Activated CD4-positive, alpha-beta T cell treated with anti-CD3 and anti-CD28 coated beads, Interleukin-2, amount 50 U/mL, for 24 hours (primary cell): ENCODE measurements around the gene CST8.
A peak's percentile ranks its signal among the peaks of the same experiment; 100 is the strongest.
"Not testable (repeated sequence)": the region's sequence is repeated elsewhere in the genome, so short reads cannot be mapped to it uniquely, and the experiment has no call there.

Source experiments
- DNase-seq, 2 donors: peaks; one replicate each; pipeline ENCODE4 v3.0.0-alpha.2; 2020; ENCODE audit warnings: low read depth in 1 of 2, low spot score in 1 of 2

CST8 gene, protein sequence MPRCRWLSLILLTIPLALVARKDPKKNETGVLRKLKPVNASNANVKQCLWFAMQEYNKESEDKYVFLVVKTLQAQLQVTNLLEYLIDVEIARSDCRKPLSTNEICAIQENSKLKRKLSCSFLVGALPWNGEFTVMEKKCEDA

DNA sequence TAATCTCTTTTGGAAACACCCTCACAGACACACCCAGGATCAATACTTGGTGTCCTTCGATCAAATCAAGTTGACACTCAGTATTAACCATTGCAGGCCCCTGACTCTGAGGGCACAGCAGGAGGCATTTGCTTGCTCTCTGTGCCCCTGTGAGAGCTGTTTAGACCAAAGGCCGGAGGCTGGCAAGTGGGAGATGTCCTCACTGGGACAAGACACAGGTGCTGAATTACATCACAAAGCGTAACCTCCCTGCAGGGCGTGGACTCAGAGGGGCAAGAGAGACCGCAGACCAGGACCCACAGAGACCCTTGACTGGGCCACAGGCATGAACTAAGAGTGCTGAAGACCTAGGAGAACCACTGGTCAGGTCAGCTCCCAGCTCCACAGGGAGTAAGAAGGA is at the start of gene CST8:
TSS of gene CST8 (plus strand) at position 301 of the 400 bp plus-strand sequence. CDS start 551 bp downstream, outside the sequence.
- no peak for DNase-seq

DNA sequence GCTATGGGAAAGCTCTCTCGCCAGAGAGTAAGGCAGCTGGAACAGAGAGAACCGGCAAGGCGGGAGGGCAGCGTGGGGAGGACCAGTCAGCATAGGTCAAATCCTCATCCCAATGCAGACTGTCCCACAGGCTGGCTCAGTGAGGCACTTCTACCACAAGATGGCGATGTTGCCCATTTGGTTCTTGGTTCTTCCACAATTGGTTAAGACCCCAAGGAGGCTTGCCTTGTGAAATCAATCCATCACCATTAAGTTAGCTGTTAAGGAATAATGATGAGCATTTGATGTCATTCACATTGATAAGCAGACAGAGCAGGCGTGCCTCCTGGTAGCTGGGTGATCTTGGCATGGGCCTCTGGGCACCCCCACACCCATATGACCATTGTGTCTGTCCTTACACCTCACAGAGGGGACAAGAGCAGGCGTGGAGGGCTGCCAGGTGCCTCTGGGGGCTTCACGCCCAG is 49.0 kb upstream of the CST8 start:
- peak; percentile 29 to 59 for DNase-seq

DNA sequence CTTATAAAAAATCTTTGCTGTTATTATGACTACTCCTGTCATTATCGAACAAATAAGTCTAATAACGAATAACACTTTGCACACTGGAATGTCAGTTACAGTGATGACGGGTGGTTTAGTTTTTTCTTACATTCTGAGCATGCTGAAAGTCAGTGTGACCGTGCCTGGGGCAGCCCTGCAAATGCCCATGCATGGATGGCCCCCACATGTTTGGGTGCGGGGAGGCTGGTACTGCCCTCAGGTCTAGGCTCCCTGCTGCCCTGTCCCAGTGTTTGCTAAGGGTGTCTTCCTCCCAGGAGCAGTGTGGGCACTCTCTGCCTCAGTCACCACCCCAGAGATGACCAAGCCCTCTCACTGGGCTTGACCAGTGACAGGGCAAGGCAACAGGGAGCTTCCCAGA is 48.5 kb upstream of the CST8 start:
- no peak for DNase-seq

DNA sequence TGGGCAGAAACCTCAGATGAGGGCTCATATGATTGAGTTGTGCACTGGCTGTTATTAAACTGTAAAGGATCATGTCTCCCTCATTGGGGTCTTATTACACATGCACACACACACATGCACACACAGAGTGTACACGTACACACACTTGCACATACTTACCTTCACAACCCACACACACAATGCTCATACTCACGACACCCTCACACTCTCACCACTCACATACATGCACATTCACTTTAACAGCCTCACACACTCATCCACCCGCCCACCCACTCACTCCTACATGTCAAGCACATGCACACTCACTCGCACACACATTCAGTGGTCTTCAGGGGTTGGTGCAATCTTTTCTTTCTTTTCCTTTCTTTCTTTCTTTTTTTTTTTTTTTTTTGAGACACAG is 46.1 kb upstream of the CST8 start:
- DNase-seq: no peak

DNA sequence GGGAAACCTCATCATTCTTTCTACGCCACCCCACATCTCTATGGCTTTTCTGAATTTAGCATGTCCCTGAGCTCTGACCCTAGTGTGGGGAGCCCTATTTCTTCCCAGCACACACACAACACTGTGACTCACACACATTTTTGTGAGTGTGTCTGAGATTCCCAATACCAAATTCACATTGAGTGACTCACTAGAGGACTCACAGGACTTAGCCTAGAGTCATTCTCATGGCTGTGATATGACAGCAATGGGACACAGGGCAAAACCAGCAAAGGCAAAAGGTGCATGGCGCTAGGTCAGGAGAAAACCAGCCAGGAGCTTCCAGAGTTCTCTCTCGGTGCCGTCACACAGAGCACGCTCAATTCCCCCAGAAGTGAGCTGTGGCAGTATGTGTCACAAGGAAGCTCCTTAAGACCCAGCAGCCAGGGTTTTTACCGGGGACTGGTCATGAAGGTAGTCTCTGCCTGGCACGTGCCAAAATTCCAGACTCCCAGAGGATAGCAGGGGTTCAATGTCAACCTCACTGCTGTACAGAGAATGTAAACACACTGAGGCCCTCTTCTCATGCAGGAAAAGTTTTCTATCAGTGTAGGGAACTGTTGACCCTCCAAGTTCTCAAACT is 45.2 kb upstream of the CST8 start:
- no peak for DNase-seq

DNA sequence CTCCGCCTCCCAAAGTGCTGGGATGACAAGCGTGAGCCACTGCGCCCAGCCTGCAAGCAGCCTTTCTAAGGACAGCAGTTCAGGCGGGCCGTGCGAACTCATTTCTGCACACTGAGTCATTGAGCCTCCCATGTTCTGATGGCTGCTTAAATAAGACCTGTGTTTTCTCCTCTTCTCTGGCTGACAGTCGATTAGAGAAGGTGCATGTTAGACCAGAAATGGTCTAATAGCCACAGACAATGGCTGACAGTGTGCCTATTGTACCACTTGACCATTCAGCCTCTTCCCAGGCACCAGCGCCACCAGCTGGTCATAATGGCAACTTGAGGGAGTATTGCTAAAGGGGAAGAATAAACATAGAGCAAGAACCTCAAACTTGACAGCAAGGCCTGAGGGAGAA is 44.4 kb upstream of the CST8 start:
- no peak for DNase-seq

DNA sequence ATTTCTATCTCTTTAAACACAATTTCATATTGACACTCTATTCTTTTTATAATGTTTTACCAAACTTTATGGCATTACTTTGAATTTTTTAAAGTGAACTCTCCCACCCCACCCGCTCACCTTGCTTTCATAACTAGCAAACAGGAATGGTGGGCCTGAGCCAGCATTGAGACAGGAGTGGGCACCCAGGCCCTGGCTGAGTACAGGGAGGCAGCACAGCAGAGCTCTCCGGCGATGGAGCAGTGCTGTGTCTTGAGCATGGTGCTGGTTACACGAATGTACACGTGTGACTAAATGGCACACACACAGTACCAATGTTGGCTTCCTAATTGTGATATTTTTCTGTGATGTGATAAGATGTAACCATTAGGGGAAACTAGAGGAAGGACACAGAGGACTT is 42.8 kb upstream of the CST8 start:
- no peak for DNase-seq

DNA sequence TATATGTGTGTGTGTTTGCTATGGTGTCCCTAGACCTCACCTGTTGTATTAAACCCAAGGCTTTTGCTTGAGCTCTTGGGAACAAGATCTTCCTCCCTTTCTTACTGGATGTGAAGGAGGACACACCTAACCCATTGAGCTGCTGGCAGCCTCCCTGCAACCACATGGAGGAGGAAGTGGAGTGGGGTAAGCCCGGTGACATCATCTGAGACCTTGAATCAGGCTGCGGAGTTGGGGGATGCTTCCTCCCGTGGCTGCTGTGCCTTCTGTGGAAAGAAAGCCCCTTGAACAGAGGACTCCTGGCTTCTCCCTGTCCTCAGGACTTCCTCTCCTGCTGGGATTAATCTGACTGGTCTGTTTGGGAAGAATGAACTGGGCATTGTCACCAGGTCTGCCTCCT is 41.5 kb upstream of the CST8 start:
- DNase-seq: no peak

DNA sequence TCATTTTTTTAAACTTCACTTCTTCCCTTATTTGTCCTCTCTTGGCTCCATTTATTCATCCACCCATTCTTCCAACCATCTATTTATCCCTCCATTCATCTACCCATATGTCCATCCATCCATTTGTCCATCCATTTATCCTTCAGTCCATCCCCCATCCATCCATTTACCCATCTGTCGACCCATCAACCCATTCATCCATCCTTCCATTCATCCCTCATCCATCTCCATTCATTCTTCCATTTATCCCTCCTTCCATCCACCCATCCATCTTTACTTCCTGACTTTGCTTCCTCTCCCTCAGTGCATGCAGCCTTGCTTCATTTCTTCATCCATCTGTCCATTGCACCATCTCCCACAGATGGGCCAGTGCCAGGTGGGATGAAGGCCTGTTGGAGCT is 40.0 kb upstream of the CST8 start:
- no peak for DNase-seq

DNA sequence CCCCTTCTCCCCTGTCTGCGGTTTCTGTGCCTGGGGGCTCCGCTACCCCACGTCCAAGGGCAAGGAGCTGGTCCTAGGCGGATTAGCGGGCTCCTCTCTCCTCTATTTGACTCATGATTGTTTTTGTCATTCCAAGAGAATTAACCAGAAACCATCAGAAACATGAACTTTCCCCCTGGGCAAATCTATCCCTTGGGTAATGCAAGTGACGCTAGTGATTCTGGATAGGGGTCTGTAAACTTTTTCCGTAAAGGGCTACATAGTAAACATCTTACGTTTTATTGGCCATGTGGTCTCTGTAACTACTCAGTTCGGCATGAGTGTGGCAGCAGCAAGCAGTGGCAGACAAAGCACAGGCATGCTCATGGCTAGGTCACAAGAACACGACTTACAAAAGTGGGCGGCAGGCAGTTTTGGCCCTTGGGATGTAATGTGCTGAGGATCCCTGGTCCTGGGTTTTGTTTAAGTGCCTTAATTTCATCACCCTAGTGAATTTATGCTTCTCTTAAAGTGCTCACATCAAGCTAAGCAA is 38.9 kb upstream of the CST8 start:
- DNase-seq: no peak

DNA sequence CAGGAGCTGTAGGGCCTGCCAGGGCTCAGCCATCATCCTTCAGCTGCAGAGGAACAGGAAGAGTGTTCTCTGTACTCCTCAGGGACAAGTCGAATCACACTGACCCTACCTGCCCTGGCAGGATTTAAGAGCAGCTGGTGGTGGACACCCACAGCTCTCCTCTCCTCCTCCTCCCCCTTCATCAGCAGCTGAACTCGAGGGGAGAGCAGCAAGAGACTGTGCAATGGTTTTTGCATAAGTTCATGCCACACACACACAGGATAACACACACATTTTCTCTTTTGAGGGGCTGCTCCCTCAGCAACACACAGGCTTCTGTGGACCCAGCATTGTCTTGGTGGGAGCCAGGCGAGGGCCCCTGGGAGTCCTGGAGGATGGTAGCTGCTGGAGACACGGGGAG is 38.1 kb upstream of the CST8 start, which contains the start of gene CST11:
TSS of gene CST11 (minus strand) at position 101 of the 400 bp plus-strand sequence. CDS start at position 36, 65 bp downstream.
- DNase-seq: no peak

DNA sequence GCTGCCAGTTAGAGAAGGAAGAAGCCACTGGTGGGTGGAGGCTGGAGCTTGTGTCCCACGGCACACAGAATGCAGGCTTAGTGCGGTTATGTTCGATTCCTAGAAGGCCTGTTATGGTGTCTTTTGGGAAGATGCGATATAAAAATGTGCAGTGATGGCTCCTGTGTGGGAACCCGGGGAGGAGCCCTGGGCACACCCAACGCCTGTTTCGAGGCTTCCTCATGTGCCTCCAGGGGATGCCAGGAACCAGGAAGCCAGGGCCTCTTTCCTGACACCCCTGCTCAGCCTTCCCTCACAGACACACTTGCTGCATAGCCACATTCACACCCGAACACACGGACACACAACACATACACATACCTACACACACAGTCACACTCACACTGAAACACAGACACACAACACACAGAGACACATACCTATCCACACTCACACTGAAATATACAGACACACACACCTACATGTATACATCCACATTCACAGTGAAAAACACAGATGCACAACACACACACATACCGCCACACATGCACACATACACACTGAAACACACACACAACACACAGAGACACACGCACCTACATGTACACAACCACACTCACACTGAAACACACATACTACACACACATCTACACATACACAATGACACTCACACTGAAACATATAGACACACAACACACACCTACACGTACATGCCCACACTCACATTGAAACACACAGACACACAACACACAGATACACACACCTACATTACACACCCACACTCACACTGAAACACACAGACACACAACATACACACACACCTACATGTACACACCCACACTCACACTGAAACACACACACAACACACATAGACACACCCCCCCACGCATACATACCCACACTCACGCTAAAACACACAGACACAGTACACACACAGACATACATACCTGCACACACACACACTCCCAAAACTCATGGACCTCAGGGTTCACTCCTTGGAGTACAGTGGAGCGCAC is 37.1 kb upstream of the CST8 start:
- DNase-seq: no peak

DNA sequence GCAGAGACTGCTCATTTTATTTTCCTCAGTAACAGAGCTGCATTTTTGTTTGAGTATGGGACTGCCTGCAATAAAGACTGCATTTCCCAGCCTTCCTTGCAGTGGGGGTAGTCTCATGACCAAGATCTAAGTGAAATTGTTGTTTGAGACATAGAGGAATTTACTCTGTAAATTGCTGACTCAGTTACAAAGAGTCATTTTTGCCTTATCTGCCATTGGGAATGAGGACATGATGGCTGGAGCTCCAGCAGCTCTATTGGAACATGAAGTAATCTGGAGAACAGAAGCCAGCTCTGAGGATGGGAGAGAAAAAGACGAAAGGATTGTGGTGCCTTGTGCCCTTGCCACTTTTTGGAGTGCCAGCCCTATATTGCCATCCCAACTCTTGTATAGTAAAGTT is 36.1 kb upstream of the CST8 start:
- DNase-seq: no peak

DNA sequence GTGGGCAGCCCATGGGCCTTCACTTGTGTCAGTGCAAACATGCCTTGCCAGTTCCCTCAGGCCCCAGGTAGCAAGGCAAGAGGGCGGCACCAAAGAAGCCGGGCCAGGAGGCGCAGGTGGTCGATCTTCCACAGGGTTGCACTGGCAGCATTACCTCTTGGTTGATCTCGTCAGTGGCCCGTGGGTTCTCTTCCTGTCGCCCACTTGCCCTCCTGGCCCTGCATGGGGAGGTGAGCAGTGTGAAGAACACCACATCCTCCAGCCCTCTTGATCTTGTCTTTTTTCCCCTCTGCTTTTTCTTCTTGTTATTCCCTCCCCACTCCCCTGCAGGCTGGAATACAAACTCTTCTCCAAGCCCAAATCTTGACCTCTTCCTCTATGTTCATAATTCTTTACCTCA is 35.3 kb upstream of the CST8 start:
- DNase-seq: no peak

DNA sequence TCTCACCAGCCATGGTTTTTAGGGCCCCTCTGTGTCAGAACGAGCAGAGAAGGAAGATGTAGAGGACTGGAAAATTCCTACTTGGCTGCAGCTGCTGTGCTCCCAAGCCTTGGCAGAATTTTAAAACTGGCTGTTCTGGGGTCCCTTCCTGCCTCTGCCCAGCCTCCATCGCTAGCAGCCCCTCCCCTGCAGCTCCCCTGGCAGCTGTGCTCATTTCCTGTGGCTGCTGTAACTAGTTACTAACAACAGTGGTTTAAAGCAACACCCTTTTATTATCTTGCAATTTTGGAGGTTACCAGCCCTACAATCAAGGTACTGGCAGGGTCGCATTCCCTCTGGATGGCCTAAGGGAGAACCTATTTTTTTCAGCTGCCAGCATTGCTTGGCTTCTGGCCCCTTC is 34.5 kb upstream of the CST8 start:
- no peak for DNase-seq

DNA sequence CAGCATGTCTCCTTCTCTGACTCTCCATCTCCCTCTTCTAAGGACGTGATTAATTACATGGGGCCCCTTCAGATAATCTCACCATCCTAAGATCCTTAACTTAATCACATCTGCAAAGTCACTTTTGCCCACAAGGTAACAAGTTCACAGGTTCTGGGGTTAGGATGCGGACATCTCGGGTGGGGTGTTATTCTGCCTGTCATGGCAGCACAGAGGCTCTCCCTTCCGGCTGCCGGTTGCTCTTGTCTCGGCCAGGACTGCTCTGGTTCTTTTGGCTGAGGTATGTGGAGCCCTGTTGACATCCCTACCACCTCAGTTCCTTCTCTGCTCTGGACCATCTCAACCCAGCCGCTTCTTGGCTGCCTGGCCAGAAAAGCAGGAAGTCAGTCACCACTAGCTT is 34.0 kb upstream of the CST8 start:
- no peak for DNase-seq

DNA sequence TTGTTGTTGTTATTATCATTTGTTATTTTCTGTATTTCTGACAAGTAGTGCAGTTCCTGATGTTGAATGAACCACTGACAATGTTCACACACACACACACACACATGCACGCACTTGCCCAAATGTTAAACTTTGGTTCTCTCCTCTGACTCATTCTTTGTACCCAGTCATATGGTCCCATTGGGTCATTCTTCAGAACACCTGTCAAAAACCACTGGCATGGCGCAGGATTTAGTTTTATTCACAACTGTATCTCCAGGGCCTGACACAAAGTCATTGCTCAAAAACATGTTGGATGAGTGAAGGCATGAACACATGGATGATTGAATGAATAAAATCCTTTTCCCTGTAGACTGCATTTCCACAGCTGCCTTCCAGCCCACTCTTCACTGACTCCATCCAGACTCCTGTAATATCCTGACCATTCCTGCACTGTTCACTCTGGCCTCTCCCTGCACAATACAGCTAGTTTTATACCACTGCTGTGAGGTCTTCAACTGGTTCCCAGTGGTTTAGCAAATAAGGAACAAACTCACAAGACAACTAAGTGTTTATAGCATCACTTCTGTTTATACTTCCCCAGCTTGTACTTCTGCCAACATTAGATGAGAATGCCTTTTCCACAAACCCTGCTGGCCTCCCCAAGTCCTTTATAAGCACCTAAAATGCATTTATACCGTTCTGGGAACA is 31.3 kb upstream of the CST8 start:
- DNase-seq: no peak

DNA sequence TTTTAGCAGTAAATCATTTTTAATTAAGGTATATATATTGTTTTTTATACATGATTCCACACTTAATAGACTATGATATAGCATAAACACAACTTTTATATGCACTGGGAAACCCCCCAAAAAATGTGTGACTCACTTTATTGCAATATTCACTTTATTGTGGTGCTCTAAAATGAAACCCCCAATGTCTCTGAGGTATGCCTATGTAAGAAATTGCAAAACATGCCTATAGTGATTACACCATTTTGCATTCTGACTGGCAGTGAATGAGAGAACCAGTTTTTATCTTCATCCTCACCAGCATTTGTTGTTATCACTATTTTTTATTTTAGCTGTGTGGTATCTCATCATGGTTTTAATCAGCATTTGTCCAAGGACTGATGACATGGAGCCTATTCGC is 29.7 kb upstream of the CST8 start:
- DNase-seq: no peak

DNA sequence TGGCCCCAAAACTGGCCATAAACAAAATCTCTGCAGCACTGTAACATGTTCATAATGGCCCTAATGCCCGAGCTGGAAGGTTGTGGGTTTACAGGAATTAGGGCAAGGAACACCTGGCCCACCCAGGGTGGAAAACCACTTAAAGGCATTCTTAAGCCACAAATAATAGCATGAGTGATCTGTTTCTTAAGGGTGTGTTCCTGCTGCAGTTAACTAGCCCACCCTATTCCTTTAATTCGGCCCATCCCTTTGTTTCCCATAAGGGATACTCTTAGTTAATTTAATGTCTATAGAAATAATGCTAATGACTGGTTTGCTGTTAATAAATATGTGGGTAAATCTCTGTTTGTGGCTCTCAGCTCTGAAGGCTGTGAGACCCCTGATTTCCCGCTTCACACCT is 24.0 kb upstream of the CST8 start:
- not testable (repeated sequence) for DNase-seq

DNA sequence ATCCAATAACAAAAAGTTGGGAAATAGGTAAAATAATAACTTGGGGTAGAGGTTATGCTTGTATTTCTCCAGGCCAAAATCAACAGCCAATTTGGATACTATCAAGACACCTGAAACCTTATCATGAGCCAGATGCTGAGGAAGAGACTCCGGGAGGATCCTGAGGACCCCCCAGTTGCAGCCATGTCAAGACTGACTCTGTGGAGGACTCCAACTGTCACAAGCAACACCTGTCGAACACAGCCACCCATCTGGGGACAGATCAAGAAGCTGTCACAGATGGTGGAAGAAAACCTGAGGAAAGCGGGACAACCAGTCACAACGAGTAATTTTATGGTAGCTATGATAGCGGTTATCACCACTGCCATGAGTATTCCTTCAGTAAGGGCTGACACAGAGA is 18.6 kb upstream of the CST8 start:
- not testable (repeated sequence) for DNase-seq

DNA sequence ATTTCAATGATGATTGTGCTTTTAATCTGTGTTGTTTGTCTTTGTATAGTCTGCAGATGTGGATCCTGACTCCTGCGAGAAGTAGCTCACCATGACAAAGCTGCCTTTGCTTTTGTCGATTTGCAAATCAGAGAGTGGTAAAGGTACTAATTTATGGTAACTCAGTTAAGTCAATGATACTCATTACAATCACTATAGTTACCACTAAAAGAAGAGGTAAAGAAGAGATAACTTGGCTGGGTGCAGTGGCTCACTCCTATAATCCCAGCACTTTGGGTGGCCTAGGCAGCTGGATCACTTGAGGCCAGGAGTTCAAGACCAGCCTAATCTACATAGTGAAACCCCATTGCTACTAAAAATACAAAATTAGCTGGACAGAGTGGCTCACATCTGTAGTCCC is 17.6 kb upstream of the CST8 start:
- DNase-seq: not testable (repeated sequence)
